Gastrocnemius medialis (tissue), 4 donors: Measurements from ENCODE around the gene C2orf69. TPM values are rescaled to one million over a fixed set of nuclear protein-coding genes. Genes with fewer than 3 reads are reported as not detected.

Experiments used
- ATAC-seq, 2 donors: fragments of 150-250 bp; one replicate each; pipeline ENCODE4 v1.9.1; 2016
- DNase-seq, 2 donors: peaks; one replicate each; pipeline ENCODE4 v3.0.0-alpha.2; 2019
- H3K27ac ChIP-seq, 4 donors: fragments of 200-600 bp; sonication (generic); 1 replicate in 1 of 4; 2 replicates in 3 of 4; pipeline ENCODE4 v1.5.1; 2016 to 2018; ENCODE audit warnings: mild to moderate bottlenecking in 2 of 4, moderate library complexity in 1 of 4
- H3K27me3 ChIP-seq, 3 donors: fragments of 200-600 bp; sonication (generic) in 2 of 3; 1 replicate in 1 of 3; 2 replicates in 2 of 3; pipeline versions ENCODE4 v1.5.1 to v1.6.0; 2016 to 2019; ENCODE audit warnings: mild to moderate bottlenecking in 1 of 3, moderate library complexity in 1 of 3
- H3K36me3 ChIP-seq, 2 donors: fragments of 200-600 bp; sonication (generic) in 1 of 2; one replicate each; pipeline ENCODE4 v1.5.1; 2017 to 2018
- H3K4me1 ChIP-seq, 2 donors: fragments of 200-600 bp; sonication (generic) in 1 of 2; one replicate each; pipeline ENCODE4 v1.5.1; 2016 to 2017; ENCODE audit warnings: mild to moderate bottlenecking in 2 of 2
- H3K4me3 ChIP-seq, 4 donors: fragments of 200-600 bp; sonication (generic) in 3 of 4; 1 replicate in 1 of 4; 2 replicates in 3 of 4; pipeline ENCODE4 v1.5.1; 2016 to 2019; ENCODE audit warnings: mild to moderate bottlenecking in 2 of 4
- H3K9me3 ChIP-seq, 3 donors: fragments of 200-600 bp; sonication (generic) in 2 of 3; 1 replicate in 1 of 3; 2 replicates in 2 of 3; pipeline ENCODE4 v1.5.1; 2016 to 2019
- CTCF ChIP-seq, 5 experiments: fragments of 450-650 bp in 3 of 5; fragments of 200-600 bp in 2 of 5; sonication (generic) in 2 of 5; IDR thresholded peaks in 4 of 5; conservative IDR thresholded peaks in 1 of 5; 1 replicate in 4 of 5; 2 replicates in 1 of 5; pipeline ENCODE4 v1.5.1; 2016 to 2019; ENCODE audit warnings: antibody characterized with exemption in 5 of 5, mild to moderate bottlenecking in 3 of 5, moderate library complexity in 3 of 5
- POLR2A ChIP-seq, 2 donors: fragments of 450-650 bp; IDR thresholded peaks; one replicate each; pipeline ENCODE4 v1.6.1; 2017; ENCODE audit warnings: antibody characterized with exemption in 2 of 2, mild to moderate bottlenecking in 2 of 2, moderate library complexity in 2 of 2
- in situ Hi-C, 4 donors: fragments of 200-750 bp; cut with MboI; loops; one replicate each; pipeline versions ENCODE4 v1.15.0 to v1.8.0; 2017; ENCODE audit warnings: low sequenced_read_pairs in 4 of 4
- intact Hi-C: fragments of 100-400 bp; cut with DNase I; formaldehyde crosslinking; loops from one replicate; pipeline ENCODE4 v1.15.1; 2023; ENCODE audit warnings: low total_unique reads
- total RNA-seq, 4 donors: library from RNA; depleted of rRNA; stranded (reverse); fragments of >200 nt; gene quantifications; one replicate each; pipeline versions ENCODE4 v1.1.0 to v1.2.3, GENCODE V29; 2016

C2orf69 gene
- total RNA-seq, 4 donors from 2014 or later, result 5.5 to 11.4 (median 9.3) TPM

DNA sequence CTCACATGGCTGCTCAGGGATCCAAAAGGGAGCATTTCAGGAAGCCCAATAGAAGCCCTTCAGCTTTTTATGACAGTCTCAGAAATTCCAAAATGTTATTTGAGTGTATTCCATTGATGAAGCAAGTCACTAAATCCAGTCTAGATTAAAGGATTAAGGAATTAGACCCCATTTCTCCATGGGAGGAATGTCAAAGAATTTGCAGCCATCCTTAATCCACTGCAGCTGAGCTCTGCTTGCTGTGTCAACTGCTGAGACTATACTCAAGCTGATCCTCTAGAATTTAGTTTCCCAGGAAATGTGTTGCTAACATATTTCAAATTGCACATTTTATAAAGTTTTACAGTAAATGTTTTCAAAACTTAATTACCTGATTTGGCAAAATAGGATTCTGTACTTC is 28.4 kb upstream of the C2orf69 start:
- H3K4me3 ChIP-seq, result no peak overlapping the region
- DNase-seq (no peak), ATAC-seq (no peak)
- in situ Hi-C loops, result no loop called here
- intact Hi-C loops, result no loop called here
- no peaks in the 10 kb centered on the region for H3K36me3 ChIP-seq
- H3K4me1 ChIP-seq, result no peaks in the 10 kb centered on the region
- H3K27ac ChIP-seq, result no peak overlapping the region
- TF ChIP-seq POLR2A (IDR thresholded peaks at IDR 0.05) (no peak), CTCF (IDR thresholded peaks at IDR 0.05 in 4 of 5, conservative IDR thresholded peaks at IDR 0.05 in 1 of 5) (no peak)
- H3K27me3 ChIP-seq, result no peaks in the 10 kb centered on the region
- no peaks in the 10 kb centered on the region for H3K9me3 ChIP-seq

- in situ Hi-C loops (no loop called here), intact Hi-C loops (no loop called here)
- Histone ChIP-seq H3K4me1 (no peaks in the 10 kb centered on the region), H3K36me3 (no peaks in the 10 kb centered on the region), H3K9me3 (no peaks in the 10 kb centered on the region), H3K4me3 (no peak overlapping the region), H3K27ac (no peak overlapping the region), H3K27me3 (no peaks in the 10 kb centered on the region)
- DNase-seq (no peak), ATAC-seq (no peak)
- TF ChIP-seq CTCF (IDR thresholded peaks at IDR 0.05 in 4 of 5, conservative IDR thresholded peaks at IDR 0.05 in 1 of 5) (no peak), POLR2A (IDR thresholded peaks at IDR 0.05) (no peak)
These were observed 27.4 kb upstream of the C2orf69 start for GRCh38 chr2:199883474-199884212.

- TF ChIP-seq CTCF (IDR thresholded peaks at IDR 0.05 in 4 of 5, conservative IDR thresholded peaks at IDR 0.05 in 1 of 5), result no peak
- no peak for TF ChIP-seq POLR2A (IDR thresholded peaks at IDR 0.05)
- ATAC-seq, result no peak
These were observed 15.7 kb upstream of the C2orf69 start for GRCh38 chr2:199895406-199895805.

DNA sequence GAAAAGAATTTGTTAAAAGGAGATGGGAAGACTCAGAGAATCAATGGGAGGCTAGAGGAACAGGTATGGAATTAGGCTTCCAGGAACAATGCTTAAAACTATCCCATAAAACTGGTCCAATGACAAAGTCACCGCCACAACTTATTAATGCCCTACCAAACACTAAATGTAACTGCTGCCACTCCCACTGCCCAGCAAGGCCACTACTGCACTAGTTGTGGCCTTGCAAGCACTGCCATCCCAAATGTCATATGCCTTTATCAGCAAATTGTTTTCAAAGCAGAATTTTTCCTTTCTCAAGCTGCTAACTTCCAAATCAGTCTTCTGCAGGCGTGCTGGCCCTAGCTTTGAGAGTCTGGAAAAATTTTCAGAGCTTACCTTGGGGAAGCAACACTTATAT is 14.5 kb upstream of the C2orf69 start:
- H3K9me3 ChIP-seq, result no peaks in the 10 kb centered on the region
- ATAC-seq (no peak), DNase-seq (no peak)
- H3K4me1 ChIP-seq, result no peaks in the 10 kb centered on the region
- intact Hi-C loops (no loop called here), in situ Hi-C loops (no loop called here)
- H3K27me3 ChIP-seq, result no peaks in the 10 kb centered on the region
- H3K27ac ChIP-seq, result no peak overlapping the region
- TF ChIP-seq CTCF (IDR thresholded peaks at IDR 0.05 in 4 of 5, conservative IDR thresholded peaks at IDR 0.05 in 1 of 5) (no peak), POLR2A (IDR thresholded peaks at IDR 0.05) (no peak)
- H3K4me3 ChIP-seq, result no peak overlapping the region
- H3K36me3 ChIP-seq, result no peaks in the 10 kb centered on the region

More at GRCh38 chr2:199895406-199895805, 15.7 kb upstream of the C2orf69 start:
- in situ Hi-C loops, result no loop called here
- H3K9me3 ChIP-seq, result no peaks in the 10 kb centered on the region
- intact Hi-C loops, result no loop called here
- no peaks in the 10 kb centered on the region for H3K27me3 ChIP-seq
- no peak overlapping the region for H3K4me3 ChIP-seq
- no peak for DNase-seq
- no peaks in the 10 kb centered on the region for H3K4me1 ChIP-seq
- no peaks in the 10 kb centered on the region for H3K36me3 ChIP-seq
- no peak overlapping the region for H3K27ac ChIP-seq

DNA sequence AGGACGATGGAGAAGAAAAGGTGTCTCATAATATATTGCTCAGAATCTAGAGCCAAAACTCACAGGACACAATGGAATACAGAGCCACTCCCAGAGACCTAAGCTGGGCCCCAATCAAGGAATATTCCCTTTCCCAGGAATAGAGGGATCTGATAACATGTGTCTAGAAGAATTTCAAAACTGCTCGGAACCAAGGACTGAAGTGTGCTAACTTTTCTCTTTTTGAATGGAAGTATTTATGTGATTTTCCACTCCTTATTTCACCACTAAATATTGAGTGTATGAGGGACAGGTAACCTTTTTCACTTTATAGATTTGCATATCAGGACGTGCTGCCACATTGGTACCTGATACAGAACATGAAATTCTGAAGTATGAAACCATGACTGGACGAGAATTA is 9.2 kb upstream of the C2orf69 start:
- no peak for DNase-seq
- TF ChIP-seq CTCF (IDR thresholded peaks at IDR 0.05 in 4 of 5, conservative IDR thresholded peaks at IDR 0.05 in 1 of 5) (no peak), POLR2A (IDR thresholded peaks at IDR 0.05) (no peak)
- Histone ChIP-seq H3K36me3 (no peaks in the 10 kb centered on the region), H3K9me3 (no peaks in the 10 kb centered on the region), H3K27ac (no peak overlapping the region), H3K4me1 (no peaks in the 10 kb centered on the region), H3K4me3 (no peak overlapping the region), H3K27me3 (no peaks in the 10 kb centered on the region)
- ATAC-seq, result no peak
- intact Hi-C loops (no loop called here), in situ Hi-C loops (no loop called here)
